HG02840 (cell line): Measurements from ENCODE around the gene PMIS2.

ENCODE experiments used
- ATAC-seq: cut with Tn5 transposase; IDR thresholded peaks from one replicate; pipeline ENCODE4 v1.9.1; 2021; ENCODE audit warnings: mild to moderate bottlenecking, moderate library complexity, moderate number of reproducible peaks; ENCODE audit not compliant: unreplicated experiment, low FRiP score

Gene PMIS2

GRCh38 chr19:35556025-35556590 is 29.9 kb upstream of the PMIS2 start:
- ATAC-seq: no peak

- no peak for ATAC-seq
These were observed 29.0 kb upstream of the PMIS2 start for GRCh38 chr19:35556846-35557538.

DNA sequence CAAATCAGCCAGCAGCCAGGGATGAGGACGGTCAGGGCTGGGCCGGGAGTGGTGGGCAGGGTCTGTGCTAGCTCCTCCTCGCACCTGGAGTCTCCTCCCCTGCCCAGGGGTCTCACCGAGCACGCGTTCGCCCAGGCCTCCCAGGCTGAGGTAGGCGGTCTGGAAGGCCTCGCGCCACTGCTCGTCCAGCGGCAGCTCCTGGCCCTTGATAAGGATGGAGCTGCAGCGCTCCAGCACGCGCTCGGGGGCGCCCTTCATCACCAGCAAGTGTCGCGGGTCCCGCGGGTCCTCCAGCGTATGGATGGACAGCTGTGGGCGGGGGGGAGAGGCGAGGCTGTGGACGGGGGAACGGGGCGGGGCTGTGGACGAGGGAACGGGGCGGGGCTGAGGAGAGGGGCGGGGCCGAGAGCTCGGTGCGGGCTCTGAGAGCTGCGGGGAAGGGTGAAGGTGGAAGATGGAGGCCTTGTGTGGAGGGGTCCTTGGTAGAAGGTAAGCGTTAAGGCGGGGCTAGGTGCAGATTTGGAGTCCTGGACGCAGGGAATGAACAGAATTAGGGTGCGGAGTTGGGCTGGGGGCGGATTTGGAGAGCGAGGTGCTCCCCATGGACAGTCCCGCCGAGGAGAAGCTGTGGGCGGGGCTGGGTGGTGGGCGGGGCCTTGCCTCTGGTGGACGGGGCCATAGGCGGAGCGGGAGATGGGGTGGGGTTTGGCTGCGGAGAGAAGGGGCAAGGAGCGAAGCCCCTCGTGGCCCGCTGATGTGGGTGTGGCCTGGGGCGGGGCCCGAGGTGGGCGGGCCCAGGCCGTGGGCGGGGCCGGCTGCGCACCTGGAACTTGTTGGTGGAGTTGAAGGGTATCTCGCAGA is 28.2 kb upstream of the PMIS2 start:
- no peak for ATAC-seq

DNA sequence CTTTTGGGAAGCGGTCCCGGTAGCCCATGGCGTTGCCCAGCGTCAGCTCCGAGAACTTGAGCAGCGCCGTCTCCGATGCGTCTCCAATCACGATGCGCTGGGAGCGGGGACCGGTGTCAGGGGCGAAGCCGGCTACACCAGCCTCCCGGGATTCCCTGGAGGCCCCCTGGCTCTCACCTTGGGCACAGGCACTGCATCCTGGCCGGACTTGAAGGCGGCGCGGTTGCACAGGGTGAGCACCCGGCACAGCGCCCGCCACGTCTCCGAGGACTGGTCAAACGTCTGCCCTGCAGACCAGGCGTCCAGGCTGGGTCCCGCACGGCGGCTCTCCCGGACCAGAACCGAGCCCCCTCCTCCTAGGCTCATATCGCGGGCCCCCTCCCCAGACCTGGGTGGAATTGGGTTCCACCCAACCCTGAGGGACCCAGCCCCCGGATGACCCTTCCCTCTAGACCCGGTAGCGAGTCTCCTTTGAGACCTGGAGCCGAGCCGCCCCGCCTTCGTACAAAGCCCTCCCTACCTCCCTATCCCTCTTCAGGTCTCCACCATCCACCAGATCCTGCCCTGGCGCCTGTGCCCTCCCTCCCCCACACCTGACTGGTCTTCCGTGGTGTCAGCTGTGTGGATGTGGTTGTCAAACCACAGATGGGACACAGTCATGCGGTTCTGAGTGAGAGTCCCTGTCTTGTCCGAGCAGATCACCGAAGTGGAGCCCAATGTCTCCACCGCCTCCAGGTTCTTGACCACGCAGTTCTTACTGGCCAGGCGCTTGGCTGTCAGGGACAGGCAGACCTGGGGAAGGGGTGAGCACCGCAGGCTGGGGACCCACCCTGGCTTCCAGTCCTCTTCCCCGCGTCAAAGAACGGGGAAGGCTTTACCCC is 27.3 kb upstream of the PMIS2 start:
- ATAC-seq: no peak

DNA sequence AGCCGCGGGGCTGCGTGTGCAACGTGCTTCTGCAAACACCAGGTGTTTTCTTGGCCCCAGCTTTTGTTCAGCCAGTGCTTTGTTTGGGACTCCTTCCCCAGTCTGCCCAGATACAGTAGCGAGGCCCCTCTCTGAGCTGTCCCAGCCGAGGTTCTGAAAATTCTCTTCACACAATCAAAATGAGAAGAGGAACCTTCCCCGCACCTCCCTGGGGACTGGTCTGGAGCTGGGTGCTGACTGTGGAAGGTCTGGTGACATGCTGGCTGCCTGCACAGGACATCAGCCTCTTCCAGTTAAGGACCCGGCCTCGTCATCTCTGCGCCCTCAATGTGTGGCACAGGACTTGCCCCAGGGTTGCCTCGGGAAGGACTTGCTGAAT is 26.7 kb upstream of the PMIS2 start:
- ATAC-seq: no peak

GRCh38 chr19:35559781-35560180 is 26.2 kb upstream of the PMIS2 start:
- no peak for ATAC-seq

GRCh38 chr19:35560271-35560670 is 25.7 kb upstream of the PMIS2 start:
- ATAC-seq: no peak

- ATAC-seq: no peak
These were observed 25.3 kb upstream of the PMIS2 start for GRCh38 chr19:35560677-35561076.

DNA sequence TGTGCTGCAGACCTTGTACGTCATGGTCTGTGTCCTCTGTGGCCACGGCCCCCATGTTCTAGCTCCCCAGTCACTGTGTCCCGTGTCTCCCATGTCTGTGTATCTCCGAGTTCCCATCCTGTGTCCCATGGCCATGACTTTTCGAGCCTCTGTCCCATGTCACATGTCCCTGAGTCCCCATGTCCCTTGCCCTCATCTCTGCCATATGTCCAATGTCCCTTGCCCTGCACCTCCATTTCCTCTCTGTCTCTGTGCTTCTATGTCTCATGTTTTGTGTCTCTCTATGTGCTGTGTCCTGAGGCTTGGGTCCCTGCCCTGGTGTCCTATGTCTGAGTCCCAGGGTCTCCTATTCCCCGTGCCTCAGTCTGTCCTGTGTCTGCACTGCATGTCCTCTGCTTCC is 24.5 kb upstream of the PMIS2 start:
- no peak for ATAC-seq

DNA sequence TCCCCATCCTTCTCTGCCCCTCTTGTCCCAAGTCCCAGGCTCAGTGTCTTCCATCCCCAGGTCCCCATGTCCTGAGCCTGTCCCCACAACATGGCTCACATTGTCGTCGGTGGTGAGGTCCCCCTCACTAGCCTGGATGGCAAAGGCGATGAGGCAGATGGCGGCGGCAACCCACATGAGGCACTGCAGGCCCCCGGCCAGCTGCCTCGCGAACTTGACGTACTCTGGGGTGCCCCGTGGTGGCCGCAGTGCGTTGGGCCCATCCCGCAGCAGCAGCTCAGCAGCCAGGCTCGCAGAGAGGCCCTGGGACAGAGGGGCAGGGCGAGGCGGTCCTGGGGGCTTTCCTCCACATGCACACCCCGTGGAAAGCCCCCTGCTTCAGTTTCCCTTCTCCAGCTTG is 23.6 kb upstream of the PMIS2 start:
- no peak for ATAC-seq

DNA sequence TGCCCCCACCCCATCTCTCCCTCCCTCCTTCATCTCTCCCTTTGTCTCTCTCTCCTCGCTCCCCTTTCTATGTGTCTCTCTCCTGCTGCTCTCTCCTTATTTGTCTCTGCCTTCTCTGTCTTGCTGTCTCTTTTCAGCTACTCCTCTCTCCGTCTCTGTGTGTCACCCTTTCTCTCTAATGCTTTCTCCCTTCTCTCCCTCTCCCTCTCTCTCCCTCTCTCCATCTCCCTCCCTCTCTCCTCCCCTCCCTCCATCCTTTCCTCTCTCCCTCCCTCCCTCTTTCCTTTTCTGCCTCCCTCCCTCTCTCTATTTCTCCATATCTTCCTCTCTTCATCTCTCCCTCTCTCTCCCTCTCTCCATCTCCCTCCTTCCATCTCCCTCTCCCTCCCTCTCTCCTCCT is 23.2 kb upstream of the PMIS2 start:
- ATAC-seq: no peak

GRCh38 chr19:35563207-35563829 is 22.7 kb upstream of the PMIS2 start, which contains the start of gene ATP4A:
TSS of gene ATP4A (minus strand) at chr19:35563658. CDS start at chr19:35563629, 29 bp downstream.
- no peak for ATAC-seq

GRCh38 chr19:35565016-35565856 is 20.7 kb upstream of the PMIS2 start:
- ATAC-seq: no peak

- no peak for ATAC-seq
These were observed 19.2 kb upstream of the PMIS2 start for GRCh38 chr19:35566738-35567137.

GRCh38 chr19:35569281-35569781 is 16.6 kb upstream of the PMIS2 start:
- no peak for ATAC-seq

GRCh38 chr19:35571406-35571965 is 14.5 kb upstream of the PMIS2 start:
- no peak for ATAC-seq

DNA sequence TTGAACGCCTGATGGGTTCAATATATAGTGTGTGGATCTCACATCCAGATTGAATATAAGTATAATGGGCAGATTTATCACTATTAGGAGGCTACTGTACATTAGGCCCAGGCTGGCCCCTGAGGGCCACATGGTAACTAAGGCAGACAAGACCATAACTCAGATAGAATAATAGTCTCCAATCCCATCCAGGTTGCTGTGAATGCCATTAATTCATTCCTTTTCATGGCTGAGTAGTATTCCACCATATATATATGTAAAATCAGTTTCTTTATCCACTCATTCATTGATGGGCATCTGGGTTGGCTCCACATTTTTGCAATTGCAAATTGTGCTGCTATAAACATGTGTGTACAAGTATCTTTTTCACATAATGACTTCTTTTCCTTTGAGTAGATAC is 8.1 kb upstream of the PMIS2 start:
- no peak for ATAC-seq

GRCh38 chr19:35578707-35579106 is 7.3 kb upstream of the PMIS2 start:
- ATAC-seq: no peak

GRCh38 chr19:35582760-35583159 is 3.2 kb upstream of the PMIS2 start:
- no peak for ATAC-seq
